ENCODE results near the gene GJC1.
"Not testable (repeated sequence)": the region's sequence is repeated elsewhere in the genome, so short reads cannot be mapped to it uniquely, and the experiment has no call there.

GJC1 gene

GRCh38 chr17:44759916-44760243 is 70.2 kb downstream of the GJC1 start:
- DNase-seq, result no peak
- peak overlapping the region; percentile 62 for H3K4me3 ChIP-seq (ENCODE audit: low read depth, low read length)
- H3K27ac ChIP-seq, result peak overlapping the region; percentile 8; the same call in 1 of the 2 replicates
- no peaks in the 10 kb centered on the region for H3K27me3 ChIP-seq (ENCODE audit: insufficient read depth, low read depth, severe bottlenecking)
- 0 out of 2 replicates have a peak, but pooled peaks cover 3% of the 10 kb centered on the region for H3K36me3 ChIP-seq
- no peaks in the 10 kb centered on the region for H3K9me3 ChIP-seq (ENCODE audit: severe bottlenecking)
- no peak for TF ChIP-seq CTCF (IDR thresholded peaks at IDR 0.05; ENCODE audit: low read depth, low read length)

- Histone ChIP-seq H3K36me3 (0 out of 2 replicates have a peak, but pooled peaks cover 3% of the 10 kb centered on the region), H3K27me3 (ENCODE audit: insufficient read depth, low read depth, severe bottlenecking) (no peaks in the 10 kb centered on the region), H3K9me3 (ENCODE audit: severe bottlenecking) (no peaks in the 10 kb centered on the region), H3K27ac (peak overlapping the region; percentile 8; the same call in 1 of the 2 replicates), H3K4me3 (ENCODE audit: low read depth, low read length) (peak overlapping the region; percentile 62)
- DNase-seq, result peak; percentile 73
- TF ChIP-seq CTCF (IDR thresholded peaks at IDR 0.05; ENCODE audit: low read depth, low read length), result peak; percentile 63
Measured at GRCh38 chr17:44759086-44759915, 70.8 kb downstream of the GJC1 start.

GRCh38 chr17:44758414-44759085 is 71.5 kb downstream of the GJC1 start, which contains the start of gene ADAM11:
Gene ADAM11 (plus strand): TSS chr17:44758988. CDS start chr17:44759200, 212 bp downstream.
- no peak for DNase-seq
- Histone ChIP-seq H3K27me3 (ENCODE audit: insufficient read depth, low read depth, severe bottlenecking) (no peaks in the 10 kb centered on the region), H3K27ac (peak within 1 kb of the TSS; percentile 8; the same call in 1 of the 2 replicates), H3K9me3 (ENCODE audit: severe bottlenecking) (no peaks in the 10 kb centered on the region), H3K4me3 (ENCODE audit: low read depth, low read length) (peak within 1 kb of the TSS; percentile 62), H3K36me3 (0 out of 2 replicates have a peak, but pooled peaks cover 3% of the 10 kb centered on the region)
- no peak for TF ChIP-seq CTCF (IDR thresholded peaks at IDR 0.05; ENCODE audit: low read depth, low read length)

GRCh38 chr17:44757918-44758413 is 72.1 kb downstream of the GJC1 start:
- no peak overlapping the region for H3K4me3 ChIP-seq (ENCODE audit: low read depth, low read length)
- H3K27ac ChIP-seq, result no peak overlapping the region
- no peaks in the 10 kb centered on the region for H3K9me3 ChIP-seq (ENCODE audit: severe bottlenecking)
- H3K36me3 ChIP-seq, result 0 out of 2 replicates have a peak, but pooled peaks cover 3% of the 10 kb centered on the region
- H3K27me3 ChIP-seq (ENCODE audit: insufficient read depth, low read depth, severe bottlenecking), result no peaks in the 10 kb centered on the region
- no peak for DNase-seq
- no peak for TF ChIP-seq CTCF (IDR thresholded peaks at IDR 0.05; ENCODE audit: low read depth, low read length)

GRCh38 chr17:44757045-44757917 is 72.8 kb downstream of the GJC1 start:
- Histone ChIP-seq H3K4me3 (ENCODE audit: low read depth, low read length) (no peak overlapping the region), H3K36me3 (peaks cover 4% of the 10 kb centered on the region; the same call in 1 of the 2 replicates), H3K27me3 (ENCODE audit: insufficient read depth, low read depth, severe bottlenecking) (no peaks in the 10 kb centered on the region), H3K27ac (no peak overlapping the region), H3K9me3 (ENCODE audit: severe bottlenecking) (no peaks in the 10 kb centered on the region)
- no peak for TF ChIP-seq CTCF (IDR thresholded peaks at IDR 0.05; ENCODE audit: low read depth, low read length)
- DNase-seq, result no peak

GRCh38 chr17:44755180-44755579 is 74.9 kb downstream of the GJC1 start:
- not testable (repeated sequence) for H3K27me3 ChIP-seq (ENCODE audit: insufficient read depth, low read depth, severe bottlenecking); DNase-seq; H3K9me3 ChIP-seq (ENCODE audit: severe bottlenecking); H3K27ac ChIP-seq; H3K4me3 ChIP-seq (ENCODE audit: low read depth, low read length)
- H3K36me3 ChIP-seq, result peaks cover 21% of the 10 kb centered on the region
